Measurements from ENCODE around the gene TMEM234. TPM values are rescaled to one million over a fixed set of nuclear protein-coding genes. Genes with fewer than 3 reads are reported as not detected.

The TMEM234 gene
- total and polyA plus RNA-seq, 2 of the 13 experiments (the other 11 are each of a cell fraction or from before 2014, with no cell fraction given): 6.1 to 9.0 TPM

DNA sequence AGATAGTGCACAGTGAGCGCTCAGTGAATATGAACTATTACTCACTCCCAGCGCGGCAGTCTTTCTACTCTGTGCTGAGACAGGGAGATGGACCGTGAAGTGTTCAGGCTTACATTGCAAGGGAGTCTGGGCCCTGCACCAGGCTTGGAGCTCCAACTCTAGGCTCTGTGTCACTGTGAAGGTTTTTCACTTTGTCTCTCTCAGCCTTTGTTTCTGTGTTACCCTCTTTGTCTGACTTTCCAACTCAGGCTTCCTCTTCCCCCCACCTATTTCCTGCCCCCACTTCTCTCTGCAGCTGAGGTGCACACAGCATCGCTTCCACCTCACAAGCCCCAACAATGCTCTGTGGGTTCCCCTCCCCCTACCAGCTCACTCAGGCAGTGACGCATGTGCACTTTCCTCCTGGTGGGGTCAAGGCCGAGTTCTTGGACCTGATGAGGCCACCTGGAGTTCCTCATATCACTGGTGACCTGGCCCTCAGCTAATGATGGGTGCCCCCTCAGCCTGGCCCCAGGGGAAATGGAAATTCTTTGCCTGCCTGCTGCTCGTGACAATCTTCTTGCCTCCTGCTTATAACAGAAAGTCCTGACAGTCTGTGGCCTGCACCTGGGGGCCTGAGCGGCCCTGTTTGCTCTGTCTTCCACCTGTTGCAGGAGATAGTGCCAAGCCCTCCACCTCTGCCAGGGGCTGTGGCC, 27.8 kb upstream of the TMEM234 start (continued):
- TF ChIP-seq, protein P1, sequence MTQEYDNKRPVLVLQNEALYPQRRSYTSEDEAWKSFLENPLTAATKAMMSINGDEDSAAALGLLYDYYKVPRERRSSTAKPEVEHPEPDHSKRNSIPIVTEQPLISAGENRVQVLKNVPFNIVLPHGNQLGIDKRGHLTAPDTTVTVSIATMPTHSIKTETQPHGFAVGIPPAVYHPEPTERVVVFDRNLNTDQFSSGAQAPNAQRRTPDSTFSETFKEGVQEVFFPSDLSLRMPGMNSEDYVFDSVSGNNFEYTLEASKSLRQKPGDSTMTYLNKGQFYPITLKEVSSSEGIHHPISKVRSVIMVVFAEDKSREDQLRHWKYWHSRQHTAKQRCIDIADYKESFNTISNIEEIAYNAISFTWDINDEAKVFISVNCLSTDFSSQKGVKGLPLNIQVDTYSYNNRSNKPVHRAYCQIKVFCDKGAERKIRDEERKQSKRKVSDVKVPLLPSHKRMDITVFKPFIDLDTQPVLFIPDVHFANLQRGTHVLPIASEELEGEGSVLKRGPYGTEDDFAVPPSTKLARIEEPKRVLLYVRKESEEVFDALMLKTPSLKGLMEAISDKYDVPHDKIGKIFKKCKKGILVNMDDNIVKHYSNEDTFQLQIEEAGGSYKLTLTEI (CRISPR knock-in tag; conservative IDR thresholded peaks at IDR 0.05): no peak
- TF ChIP-seq, protein P2, sequence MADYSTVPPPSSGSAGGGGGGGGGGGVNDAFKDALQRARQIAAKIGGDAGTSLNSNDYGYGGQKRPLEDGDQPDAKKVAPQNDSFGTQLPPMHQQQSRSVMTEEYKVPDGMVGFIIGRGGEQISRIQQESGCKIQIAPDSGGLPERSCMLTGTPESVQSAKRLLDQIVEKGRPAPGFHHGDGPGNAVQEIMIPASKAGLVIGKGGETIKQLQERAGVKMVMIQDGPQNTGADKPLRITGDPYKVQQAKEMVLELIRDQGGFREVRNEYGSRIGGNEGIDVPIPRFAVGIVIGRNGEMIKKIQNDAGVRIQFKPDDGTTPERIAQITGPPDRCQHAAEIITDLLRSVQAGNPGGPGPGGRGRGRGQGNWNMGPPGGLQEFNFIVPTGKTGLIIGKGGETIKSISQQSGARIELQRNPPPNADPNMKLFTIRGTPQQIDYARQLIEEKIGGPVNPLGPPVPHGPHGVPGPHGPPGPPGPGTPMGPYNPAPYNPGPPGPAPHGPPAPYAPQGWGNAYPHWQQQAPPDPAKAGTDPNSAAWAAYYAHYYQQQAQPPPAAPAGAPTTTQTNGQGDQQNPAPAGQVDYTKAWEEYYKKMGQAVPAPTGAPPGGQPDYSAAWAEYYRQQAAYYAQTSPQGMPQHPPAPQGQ (CRISPR knock-in tag; IDR thresholded peaks at IDR 0.05; ENCODE audit: borderline replicate concordance): 0 out of 2 replicates have a peak, but pooled peaks have one; percentile 42
- TF ChIP-seq GABPB1 (CRISPR knock-in tag; IDR thresholded peaks at IDR 0.05) (peak; percentile 63), ZNF577 (CRISPR knock-in tag; IDR thresholded peaks at IDR 0.05; ENCODE audit: borderline replicate concordance, low read depth) (no peak), ZNF792 (CRISPR knock-in tag; IDR thresholded peaks at IDR 0.05) (no peak), ZNF121 (CRISPR knock-in tag; IDR thresholded peaks at IDR 0.05) (no peak), HNRNPLL (IDR thresholded peaks at IDR 0.05; ENCODE audit: low read depth, low read length, poor library complexity, severe bottlenecking) (no peak), MBNL3 (CRISPR knock-in tag; conservative IDR thresholded peaks at IDR 0.05) (no peak), ZNF607 (CRISPR knock-in tag; IDR thresholded peaks at IDR 0.05; ENCODE audit: borderline replicate concordance) (no peak; the same call in 1 of the 2 replicates), NFIB (CRISPR knock-in tag; IDR thresholded peaks at IDR 0.05; ENCODE audit: borderline replicate concordance) (no peak), ZNF724P (CRISPR knock-in tag; IDR thresholded peaks at IDR 0.05; ENCODE audit: borderline replicate concordance) (no peak; the same call in 1 of the 2 replicates), ZNF367 (CRISPR knock-in tag; IDR thresholded peaks at IDR 0.05; ENCODE audit: borderline replicate concordance) (no peak), SMYD3 (CRISPR knock-in tag; IDR thresholded peaks at IDR 0.05) (peak; percentile 86; the same call in 1 of the 2 replicates)
- TF ChIP-seq, protein P3, sequence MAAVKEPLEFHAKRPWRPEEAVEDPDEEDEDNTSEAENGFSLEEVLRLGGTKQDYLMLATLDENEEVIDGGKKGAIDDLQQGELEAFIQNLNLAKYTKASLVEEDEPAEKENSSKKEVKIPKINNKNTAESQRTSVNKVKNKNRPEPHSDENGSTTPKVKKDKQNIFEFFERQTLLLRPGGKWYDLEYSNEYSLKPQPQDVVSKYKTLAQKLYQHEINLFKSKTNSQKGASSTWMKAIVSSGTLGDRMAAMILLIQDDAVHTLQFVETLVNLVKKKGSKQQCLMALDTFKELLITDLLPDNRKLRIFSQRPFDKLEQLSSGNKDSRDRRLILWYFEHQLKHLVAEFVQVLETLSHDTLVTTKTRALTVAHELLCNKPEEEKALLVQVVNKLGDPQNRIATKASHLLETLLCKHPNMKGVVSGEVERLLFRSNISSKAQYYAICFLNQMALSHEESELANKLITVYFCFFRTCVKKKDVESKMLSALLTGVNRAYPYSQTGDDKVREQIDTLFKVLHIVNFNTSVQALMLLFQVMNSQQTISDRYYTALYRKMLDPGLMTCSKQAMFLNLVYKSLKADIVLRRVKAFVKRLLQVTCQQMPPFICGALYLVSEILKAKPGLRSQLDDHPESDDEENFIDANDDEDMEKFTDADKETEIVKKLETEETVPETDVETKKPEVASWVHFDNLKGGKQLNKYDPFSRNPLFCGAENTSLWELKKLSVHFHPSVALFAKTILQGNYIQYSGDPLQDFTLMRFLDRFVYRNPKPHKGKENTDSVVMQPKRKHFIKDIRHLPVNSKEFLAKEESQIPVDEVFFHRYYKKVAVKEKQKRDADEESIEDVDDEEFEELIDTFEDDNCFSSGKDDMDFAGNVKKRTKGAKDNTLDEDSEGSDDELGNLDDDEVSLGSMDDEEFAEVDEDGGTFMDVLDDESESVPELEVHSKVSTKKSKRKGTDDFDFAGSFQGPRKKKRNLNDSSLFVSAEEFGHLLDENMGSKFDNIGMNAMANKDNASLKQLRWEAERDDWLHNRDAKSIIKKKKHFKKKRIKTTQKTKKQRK (IDR thresholded peaks at IDR 0.05; ENCODE audit: low read length): no peak
- TF ChIP-seq, protein P4, sequence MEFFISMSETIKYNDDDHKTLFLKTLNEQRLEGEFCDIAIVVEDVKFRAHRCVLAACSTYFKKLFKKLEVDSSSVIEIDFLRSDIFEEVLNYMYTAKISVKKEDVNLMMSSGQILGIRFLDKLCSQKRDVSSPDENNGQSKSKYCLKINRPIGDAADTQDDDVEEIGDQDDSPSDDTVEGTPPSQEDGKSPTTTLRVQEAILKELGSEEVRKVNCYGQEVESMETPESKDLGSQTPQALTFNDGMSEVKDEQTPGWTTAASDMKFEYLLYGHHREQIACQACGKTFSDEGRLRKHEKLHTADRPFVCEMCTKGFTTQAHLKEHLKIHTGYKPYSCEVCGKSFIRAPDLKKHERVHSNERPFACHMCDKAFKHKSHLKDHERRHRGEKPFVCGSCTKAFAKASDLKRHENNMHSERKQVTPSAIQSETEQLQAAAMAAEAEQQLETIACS (CRISPR knock-in tag; IDR thresholded peaks at IDR 0.05): no peak
- TF ChIP-seq, protein P5, sequence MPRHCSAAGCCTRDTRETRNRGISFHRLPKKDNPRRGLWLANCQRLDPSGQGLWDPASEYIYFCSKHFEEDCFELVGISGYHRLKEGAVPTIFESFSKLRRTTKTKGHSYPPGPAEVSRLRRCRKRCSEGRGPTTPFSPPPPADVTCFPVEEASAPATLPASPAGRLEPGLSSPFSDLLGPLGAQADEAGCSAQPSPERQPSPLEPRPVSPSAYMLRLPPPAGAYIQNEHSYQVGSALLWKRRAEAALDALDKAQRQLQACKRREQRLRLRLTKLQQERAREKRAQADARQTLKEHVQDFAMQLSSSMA (CRISPR knock-in tag; IDR thresholded peaks at IDR 0.05): no peak; the same call in 1 of the 2 replicates
- TF ChIP-seq, protein P6, sequence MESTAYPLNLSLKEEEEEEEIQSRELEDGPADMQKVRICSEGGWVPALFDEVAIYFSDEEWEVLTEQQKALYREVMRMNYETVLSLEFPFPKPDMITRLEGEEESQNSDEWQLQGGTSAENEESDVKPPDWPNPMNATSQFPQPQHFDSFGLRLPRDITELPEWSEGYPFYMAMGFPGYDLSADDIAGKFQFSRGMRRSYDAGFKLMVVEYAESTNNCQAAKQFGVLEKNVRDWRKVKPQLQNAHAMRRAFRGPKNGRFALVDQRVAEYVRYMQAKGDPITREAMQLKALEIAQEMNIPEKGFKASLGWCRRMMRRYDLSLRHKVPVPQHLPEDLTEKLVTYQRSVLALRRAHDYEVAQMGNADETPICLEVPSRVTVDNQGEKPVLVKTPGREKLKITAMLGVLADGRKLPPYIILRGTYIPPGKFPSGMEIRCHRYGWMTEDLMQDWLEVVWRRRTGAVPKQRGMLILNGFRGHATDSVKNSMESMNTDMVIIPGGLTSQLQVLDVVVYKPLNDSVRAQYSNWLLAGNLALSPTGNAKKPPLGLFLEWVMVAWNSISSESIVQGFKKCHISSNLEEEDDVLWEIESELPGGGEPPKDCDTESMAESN (CRISPR knock-in tag; conservative IDR thresholded peaks at IDR 0.05): no peak
